Gastrocnemius medialis (tissue), 4 donors: Measurements from ENCODE around the gene WDFY4.

Experiments used
- POLR2A ChIP-seq, 2 donors: fragments of 450-650 bp; IDR thresholded peaks; one replicate each; pipeline ENCODE4 v1.6.1; 2017; ENCODE audit warnings: antibody characterized with exemption in 2 of 2, mild to moderate bottlenecking in 2 of 2, moderate library complexity in 2 of 2
- TF ChIP-seq, protein P1 (sequence below), 5 experiments: fragments of 450-650 bp in 3 of 5; fragments of 200-600 bp in 2 of 5; sonication (generic) in 2 of 5; IDR thresholded peaks in 4 of 5; conservative IDR thresholded peaks in 1 of 5; 1 replicate in 4 of 5; 2 replicates in 1 of 5; pipeline ENCODE4 v1.5.1; 2016 to 2019; ENCODE audit warnings: antibody characterized with exemption in 5 of 5, mild to moderate bottlenecking in 3 of 5, moderate library complexity in 3 of 5

GRCh38 chr10:48725708-48726107 is 41.0 kb downstream of the WDFY4 start:
- TF ChIP-seq, protein P1, sequence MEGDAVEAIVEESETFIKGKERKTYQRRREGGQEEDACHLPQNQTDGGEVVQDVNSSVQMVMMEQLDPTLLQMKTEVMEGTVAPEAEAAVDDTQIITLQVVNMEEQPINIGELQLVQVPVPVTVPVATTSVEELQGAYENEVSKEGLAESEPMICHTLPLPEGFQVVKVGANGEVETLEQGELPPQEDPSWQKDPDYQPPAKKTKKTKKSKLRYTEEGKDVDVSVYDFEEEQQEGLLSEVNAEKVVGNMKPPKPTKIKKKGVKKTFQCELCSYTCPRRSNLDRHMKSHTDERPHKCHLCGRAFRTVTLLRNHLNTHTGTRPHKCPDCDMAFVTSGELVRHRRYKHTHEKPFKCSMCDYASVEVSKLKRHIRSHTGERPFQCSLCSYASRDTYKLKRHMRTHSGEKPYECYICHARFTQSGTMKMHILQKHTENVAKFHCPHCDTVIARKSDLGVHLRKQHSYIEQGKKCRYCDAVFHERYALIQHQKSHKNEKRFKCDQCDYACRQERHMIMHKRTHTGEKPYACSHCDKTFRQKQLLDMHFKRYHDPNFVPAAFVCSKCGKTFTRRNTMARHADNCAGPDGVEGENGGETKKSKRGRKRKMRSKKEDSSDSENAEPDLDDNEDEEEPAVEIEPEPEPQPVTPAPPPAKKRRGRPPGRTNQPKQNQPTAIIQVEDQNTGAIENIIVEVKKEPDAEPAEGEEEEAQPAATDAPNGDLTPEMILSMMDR (IDR thresholded peaks at IDR 0.05 in 4 of 5, conservative IDR thresholded peaks at IDR 0.05 in 1 of 5), result no peak
- no peak for TF ChIP-seq POLR2A (IDR thresholded peaks at IDR 0.05)
